ENCODE results near the gene ZBTB1. TPM values are rescaled to one million over a fixed set of nuclear protein-coding genes. Genes with fewer than 3 reads are reported as not detected.

ZBTB1 gene
- total and polyA plus RNA-seq, 4 donors, result 5.4 to 29.3 (median 10.7) TPM

DNA sequence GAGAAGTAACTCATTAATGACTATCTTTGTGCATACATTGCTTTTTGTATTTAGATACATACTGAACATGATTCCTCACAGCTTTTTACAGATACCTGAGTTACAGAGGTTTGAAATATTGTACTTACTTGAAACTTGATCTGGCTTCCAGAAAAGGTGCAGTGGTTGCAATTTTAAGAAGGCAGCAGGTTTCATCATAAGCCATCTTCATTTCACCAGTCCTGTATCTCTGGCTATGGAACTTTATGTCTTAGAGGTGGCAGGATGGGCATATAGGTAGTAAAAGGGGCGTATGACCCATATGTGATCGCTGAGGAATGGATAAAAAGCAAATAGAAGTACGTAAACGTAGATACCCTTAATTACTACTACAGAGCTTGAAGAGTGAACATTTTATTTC is 13.7 kb downstream of the ZBTB1 start:
- Histone ChIP-seq H3K36me3 (ENCODE audit: control insufficient read depth in 4 of 4, insufficient read depth in 3 of 4, low read depth in 1 of 4, low read length in 3 of 4) (peaks cover 0 to 16% (median 8%) of the 10 kb centered on the region in 4 donors), H3K4me3 (ENCODE audit: low read depth in 1 of 3, low read length in 3 of 3) (no peak overlapping the region), H3K9me3 (ENCODE audit: control insufficient read depth in 4 of 4, low read length in 3 of 4) (no peaks in the 10 kb centered on the region), H3K27ac (ENCODE audit: low read depth in 1 of 2, low read length in 2 of 2) (no peak overlapping the region), H3K4me1 (ENCODE audit: control insufficient read depth in 4 of 4, insufficient read depth in 4 of 4, low read length in 3 of 4) (peaks cover 0 to 2% (median under 1%) of the 10 kb centered on the region in 4 donors), H3K9ac (ENCODE audit: low read depth in 1 of 2, low read length in 2 of 2) (no peak overlapping the region), H3K27me3 (ENCODE audit: control insufficient read depth in 4 of 4, insufficient read depth in 4 of 4, low read length in 3 of 4) (no peaks in the 10 kb centered on the region)
- TF ChIP-seq, protein P1, sequence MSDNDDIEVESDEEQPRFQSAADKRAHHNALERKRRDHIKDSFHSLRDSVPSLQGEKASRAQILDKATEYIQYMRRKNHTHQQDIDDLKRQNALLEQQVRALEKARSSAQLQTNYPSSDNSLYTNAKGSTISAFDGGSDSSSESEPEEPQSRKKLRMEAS (IDR thresholded peaks at IDR 0.05), result no peak
- no peak for DNase-seq (ENCODE audit: low spot score)
- WGBS, result 71% methylated on average over 4 of the region's 4 CpGs

DNA sequence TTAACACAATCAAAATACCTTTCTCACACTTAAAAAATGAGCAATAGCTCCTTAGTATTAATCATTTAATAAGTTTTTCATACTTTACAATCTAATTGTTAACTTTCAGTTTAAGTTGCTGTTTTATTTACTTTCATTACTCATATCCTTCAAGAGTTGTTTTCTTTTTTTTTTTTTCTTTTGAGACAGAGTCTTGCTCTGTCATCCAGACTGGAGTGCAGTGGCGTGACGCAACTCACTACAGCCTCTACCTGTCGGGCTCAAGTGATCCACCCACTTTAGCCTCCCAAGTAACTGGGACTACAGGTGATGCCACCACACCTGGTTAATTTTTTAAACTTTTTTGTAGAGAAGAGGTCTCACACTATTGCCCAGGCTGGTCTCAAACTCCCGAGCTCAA is 16.1 kb downstream of the ZBTB1 start:
- Histone ChIP-seq H3K9me3 (ENCODE audit: control insufficient read depth in 4 of 4, low read length in 3 of 4) (no peaks in the 10 kb centered on the region), H3K36me3 (ENCODE audit: control insufficient read depth in 4 of 4, insufficient read depth in 3 of 4, low read depth in 1 of 4, low read length in 3 of 4) (peaks cover 0 to 20% (median 9%) of the 10 kb centered on the region in 4 donors), H3K27ac (ENCODE audit: low read depth in 1 of 2, low read length in 2 of 2) (no peak overlapping the region), H3K9ac (ENCODE audit: low read depth in 1 of 2, low read length in 2 of 2) (no peak overlapping the region), H3K27me3 (ENCODE audit: control insufficient read depth in 4 of 4, insufficient read depth in 4 of 4, low read length in 3 of 4) (no peaks in the 10 kb centered on the region), H3K4me3 (ENCODE audit: low read depth in 1 of 3, low read length in 3 of 3) (no peak overlapping the region), H3K4me1 (ENCODE audit: control insufficient read depth in 4 of 4, insufficient read depth in 4 of 4, low read length in 3 of 4) (peaks cover 0 to 2% (median 0%) of the 10 kb centered on the region in 4 donors)
- WGBS, result 96% methylated on average over 4 of the region's 4 CpGs
- TF ChIP-seq HNF4A (conservative IDR thresholded peaks at IDR 0.05), result no peak
- TF ChIP-seq, protein P2, sequence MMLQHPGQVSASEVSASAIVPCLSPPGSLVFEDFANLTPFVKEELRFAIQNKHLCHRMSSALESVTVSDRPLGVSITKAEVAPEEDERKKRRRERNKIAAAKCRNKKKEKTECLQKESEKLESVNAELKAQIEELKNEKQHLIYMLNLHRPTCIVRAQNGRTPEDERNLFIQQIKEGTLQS (IDR thresholded peaks at IDR 0.05), result no peak
- no peak for TF ChIP-seq FOXA1 (IDR thresholded peaks at IDR 0.05)
- no peak for TF ChIP-seq RXRA (IDR thresholded peaks at IDR 0.05)
- TF ChIP-seq, protein P3, sequence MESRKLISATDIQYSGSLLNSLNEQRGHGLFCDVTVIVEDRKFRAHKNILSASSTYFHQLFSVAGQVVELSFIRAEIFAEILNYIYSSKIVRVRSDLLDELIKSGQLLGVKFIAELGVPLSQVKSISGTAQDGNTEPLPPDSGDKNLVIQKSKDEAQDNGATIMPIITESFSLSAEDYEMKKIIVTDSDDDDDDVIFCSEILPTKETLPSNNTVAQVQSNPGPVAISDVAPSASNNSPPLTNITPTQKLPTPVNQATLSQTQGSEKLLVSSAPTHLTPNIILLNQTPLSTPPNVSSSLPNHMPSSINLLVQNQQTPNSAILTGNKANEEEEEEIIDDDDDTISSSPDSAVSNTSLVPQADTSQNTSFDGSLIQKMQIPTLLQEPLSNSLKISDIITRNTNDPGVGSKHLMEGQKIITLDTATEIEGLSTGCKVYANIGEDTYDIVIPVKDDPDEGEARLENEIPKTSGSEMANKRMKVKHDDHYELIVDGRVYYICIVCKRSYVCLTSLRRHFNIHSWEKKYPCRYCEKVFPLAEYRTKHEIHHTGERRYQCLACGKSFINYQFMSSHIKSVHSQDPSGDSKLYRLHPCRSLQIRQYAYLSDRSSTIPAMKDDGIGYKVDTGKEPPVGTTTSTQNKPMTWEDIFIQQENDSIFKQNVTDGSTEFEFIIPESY (IDR thresholded peaks at IDR 0.05), result no peak
- TF ChIP-seq EGR1 (IDR thresholded peaks at IDR 0.05; ENCODE audit: low read depth in 2 of 2), result no peak
- no peak for TF ChIP-seq YY1 (IDR thresholded peaks at IDR 0.05)
- TF ChIP-seq, protein P1 (IDR thresholded peaks at IDR 0.05), result no peak
- DNase-seq (ENCODE audit: low spot score), result no peak

DNA sequence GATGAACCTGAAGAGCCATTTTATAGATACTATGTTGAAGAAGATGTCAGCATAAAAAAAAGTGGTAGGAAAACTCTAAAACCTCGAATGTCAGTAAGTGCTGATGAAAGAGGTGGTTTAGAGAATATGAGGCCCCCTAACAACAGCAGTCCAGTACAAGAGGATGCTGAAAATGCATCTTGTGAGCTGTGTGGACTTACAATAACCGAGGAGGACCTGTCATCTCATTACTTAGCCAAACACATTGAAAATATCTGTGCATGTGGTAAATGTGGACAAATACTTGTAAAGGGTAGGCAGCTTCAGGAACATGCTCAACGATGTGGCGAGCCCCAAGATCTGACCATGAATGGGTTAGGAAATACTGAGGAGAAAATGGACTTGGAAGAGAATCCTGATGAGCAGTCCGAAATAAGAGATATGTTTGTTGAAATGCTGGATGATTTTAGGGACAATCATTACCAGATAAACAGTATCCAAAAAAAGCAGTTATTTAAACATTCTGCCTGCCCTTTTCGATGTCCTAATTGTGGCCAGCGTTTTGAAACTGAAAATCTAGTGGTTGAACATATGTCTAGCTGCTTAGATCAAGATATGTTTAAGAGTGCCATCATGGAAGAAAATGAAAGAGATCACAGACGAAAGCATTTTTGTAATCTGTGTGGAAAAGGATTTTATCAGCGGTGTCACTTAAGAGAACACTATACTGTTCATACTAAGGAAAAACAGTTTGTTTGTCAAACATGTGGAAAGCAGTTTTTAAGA is 18.2 kb downstream of the ZBTB1 start:
- H3K27ac ChIP-seq (ENCODE audit: low read depth in 1 of 2, low read length in 2 of 2), result no peak overlapping the region
- H3K4me3 ChIP-seq (ENCODE audit: low read depth in 1 of 3, low read length in 3 of 3), result no peak overlapping the region
- no peaks in the 10 kb centered on the region for H3K27me3 ChIP-seq (ENCODE audit: control insufficient read depth in 4 of 4, insufficient read depth in 4 of 4, low read length in 3 of 4)
- no peaks in the 10 kb centered on the region for H3K9me3 ChIP-seq (ENCODE audit: control insufficient read depth in 4 of 4, low read length in 3 of 4)
- H3K9ac ChIP-seq (ENCODE audit: low read depth in 1 of 2, low read length in 2 of 2), result no peak overlapping the region
- H3K4me1 ChIP-seq (ENCODE audit: control insufficient read depth in 4 of 4, insufficient read depth in 4 of 4, low read length in 3 of 4), result peaks cover 0 to under 1% (median 0%) of the 10 kb centered on the region in 4 donors
- TF ChIP-seq, protein P1 (IDR thresholded peaks at IDR 0.05), result no peak
- TF ChIP-seq GABPA (IDR thresholded peaks at IDR 0.05 in 1 of 2, conservative IDR thresholded peaks at IDR 0.05 in 1 of 2), result no peak
- TF ChIP-seq, protein P4, sequence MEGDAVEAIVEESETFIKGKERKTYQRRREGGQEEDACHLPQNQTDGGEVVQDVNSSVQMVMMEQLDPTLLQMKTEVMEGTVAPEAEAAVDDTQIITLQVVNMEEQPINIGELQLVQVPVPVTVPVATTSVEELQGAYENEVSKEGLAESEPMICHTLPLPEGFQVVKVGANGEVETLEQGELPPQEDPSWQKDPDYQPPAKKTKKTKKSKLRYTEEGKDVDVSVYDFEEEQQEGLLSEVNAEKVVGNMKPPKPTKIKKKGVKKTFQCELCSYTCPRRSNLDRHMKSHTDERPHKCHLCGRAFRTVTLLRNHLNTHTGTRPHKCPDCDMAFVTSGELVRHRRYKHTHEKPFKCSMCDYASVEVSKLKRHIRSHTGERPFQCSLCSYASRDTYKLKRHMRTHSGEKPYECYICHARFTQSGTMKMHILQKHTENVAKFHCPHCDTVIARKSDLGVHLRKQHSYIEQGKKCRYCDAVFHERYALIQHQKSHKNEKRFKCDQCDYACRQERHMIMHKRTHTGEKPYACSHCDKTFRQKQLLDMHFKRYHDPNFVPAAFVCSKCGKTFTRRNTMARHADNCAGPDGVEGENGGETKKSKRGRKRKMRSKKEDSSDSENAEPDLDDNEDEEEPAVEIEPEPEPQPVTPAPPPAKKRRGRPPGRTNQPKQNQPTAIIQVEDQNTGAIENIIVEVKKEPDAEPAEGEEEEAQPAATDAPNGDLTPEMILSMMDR (IDR thresholded peaks at IDR 0.05; ENCODE audit: low read depth, low read length, missing input control), result no peak
- TF ChIP-seq TAF1 (conservative IDR thresholded peaks at IDR 0.05), result no peak
- no peak for TF ChIP-seq YY1 (IDR thresholded peaks at IDR 0.05)
- WGBS, result 88% methylated on average over 9 of the region's 9 CpGs
- peaks cover 0 to 20% (median 9%) of the 10 kb centered on the region in 4 donors for H3K36me3 ChIP-seq (ENCODE audit: control insufficient read depth in 4 of 4, insufficient read depth in 3 of 4, low read depth in 1 of 4, low read length in 3 of 4)
- no peak for DNase-seq (ENCODE audit: low spot score)

Data from liver (tissue), 9 donors.